GM15510 (cell line): ENCODE measurements around the gene SPDYA.
A peak's percentile ranks its signal among the peaks of the same experiment; 100 is the strongest.

Experiments
- POLR2A ChIP-seq: IDR thresholded peaks from 3 replicates; pipeline ENCODE4 v1.6.1; 2011; ENCODE audit warnings: borderline replicate concordance; ENCODE audit not compliant: insufficient read length; ENCODE audit errors: extremely low read depth

Gene SPDYA

GRCh38 chr2:28870146-28870891 is 59.7 kb downstream of the SPDYA start, which contains the start of gene TRMT61B:
TRMT61B (minus strand) TSS chr2:28870309; CDS start chr2:28870277, 32 bp downstream.
- peak; percentile 95 for TF ChIP-seq POLR2A

DNA sequence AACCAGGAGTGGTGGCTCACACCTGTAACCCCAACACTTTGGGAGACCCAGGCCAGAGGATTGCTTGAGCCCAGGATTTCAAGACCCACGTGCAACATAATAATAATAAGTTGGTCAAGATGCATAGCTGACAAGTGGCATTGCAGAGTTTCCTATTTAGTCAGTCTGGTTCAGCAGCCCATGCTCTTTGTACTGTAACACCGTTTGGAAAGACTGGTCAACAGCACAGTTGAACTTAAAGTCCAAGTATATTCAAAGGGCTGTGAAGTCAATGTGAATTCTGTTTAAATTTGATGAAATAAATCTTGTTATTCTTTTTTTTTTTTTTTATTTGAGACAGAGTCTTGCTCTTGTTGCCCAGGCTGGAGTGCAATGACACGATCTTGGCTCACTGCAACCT is 61.0 kb downstream of the SPDYA start:
- no peak for TF ChIP-seq POLR2A

DNA sequence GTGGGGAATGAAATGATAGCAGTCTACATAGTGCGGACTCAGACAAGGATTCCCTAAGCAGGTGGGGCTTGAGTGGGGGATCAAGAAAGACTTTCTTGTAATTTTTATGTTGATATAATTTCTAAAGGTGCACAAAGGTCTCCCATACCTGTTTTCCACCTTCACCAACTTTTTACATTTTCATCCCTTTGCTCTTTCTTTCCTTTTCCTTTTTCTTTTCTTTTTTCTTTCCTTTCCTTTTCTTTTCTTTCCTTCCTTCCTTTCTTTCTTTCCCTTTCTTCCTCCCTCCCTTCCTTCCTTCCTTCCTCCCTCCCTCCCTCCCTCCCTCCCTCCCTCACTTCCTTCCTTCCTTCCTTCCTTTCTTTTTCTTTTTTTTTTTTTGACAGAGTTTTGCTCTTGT is 69.6 kb downstream of the SPDYA start:
- TF ChIP-seq POLR2A = no peak

- no peak for TF ChIP-seq POLR2A
Measured at GRCh38 chr2:28893488-28893887, 82.9 kb downstream of the SPDYA start.

DNA sequence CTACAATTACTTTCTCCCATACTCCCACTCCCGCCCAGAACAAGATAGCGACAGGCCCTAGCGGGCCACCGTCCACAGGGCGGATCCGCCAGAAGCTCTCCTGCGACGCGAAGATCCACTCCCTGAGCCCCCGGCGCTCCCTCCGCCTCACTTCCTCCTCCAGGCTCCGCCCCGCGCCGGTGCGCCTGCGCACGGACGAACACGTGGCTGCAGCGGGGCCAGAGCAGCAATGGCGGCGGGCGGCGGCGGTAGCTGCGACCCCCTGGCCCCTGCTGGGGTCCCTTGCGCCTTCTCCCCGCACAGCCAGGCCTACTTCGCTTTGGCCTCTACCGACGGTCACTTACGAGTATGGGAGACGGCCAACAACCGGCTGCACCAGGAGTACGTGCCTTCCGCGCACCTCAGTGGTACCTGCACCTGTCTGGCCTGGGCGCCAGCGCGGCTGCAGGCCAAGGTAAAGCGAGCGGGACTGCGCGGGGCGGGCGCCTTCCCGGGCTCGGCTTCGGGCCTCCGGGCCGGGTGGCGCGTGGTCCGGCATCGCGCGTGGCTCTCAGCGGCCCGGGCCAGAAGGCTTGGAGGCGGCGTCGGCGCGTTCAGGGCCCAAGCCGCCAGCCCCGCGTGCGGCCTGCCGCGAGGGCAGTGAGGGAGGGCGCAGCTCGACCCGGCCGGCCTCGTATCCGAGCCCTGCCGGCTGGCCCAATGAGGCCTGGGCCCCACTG is 84.0 kb downstream of the SPDYA start, which contains the start of gene WDR43:
WDR43 (plus strand) TSS at position 198 of the 719 bp plus-strand sequence; CDS start at position 230, 32 bp downstream.
- peak; percentile 93 for TF ChIP-seq POLR2A

GRCh38 chr2:28895189-28895893 is 84.7 kb downstream of the SPDYA start:
- TF ChIP-seq POLR2A = peak; percentile 17

GRCh38 chr2:28896906-28897305 is 86.3 kb downstream of the SPDYA start:
- TF ChIP-seq POLR2A = no peak

DNA sequence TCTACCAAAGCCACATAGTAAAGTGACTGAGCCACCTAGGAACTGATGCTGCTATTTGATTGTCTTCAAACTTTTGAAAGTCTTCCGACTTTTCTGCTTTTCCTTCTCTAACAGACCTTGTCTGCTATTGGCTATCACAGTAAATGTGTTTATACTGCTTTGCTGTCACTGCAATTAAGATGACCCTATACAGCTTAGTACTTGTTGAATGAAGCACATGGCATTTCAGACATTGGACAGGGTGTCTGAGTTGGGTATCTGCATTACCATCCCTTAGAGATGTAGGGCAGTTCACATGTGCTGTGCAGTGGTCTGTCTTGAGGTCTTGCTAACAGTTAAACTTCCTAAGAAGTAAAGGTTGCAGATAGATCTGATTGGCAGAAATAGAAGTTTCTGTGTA is 87.4 kb downstream of the SPDYA start:
- no peak for TF ChIP-seq POLR2A
